Tibial nerve (tissue), 4 donors: Measurements from ENCODE around the gene CLTCL1. TPM values are rescaled to one million over a fixed set of nuclear protein-coding genes. Genes with fewer than 3 reads are reported as not detected.
"Not testable (repeated sequence)": the region's sequence is repeated elsewhere in the genome, so short reads cannot be mapped to it uniquely, and the experiment has no call there.

Experiments
- DNase-seq, 2 donors: peaks; one replicate each; pipeline ENCODE4 v3.0.0-alpha.2; 2019; ENCODE audit warnings: low spot score in 2 of 2
- H3K27ac ChIP-seq, 4 donors: fragments of 200-600 bp; sonication (generic) in 3 of 4; one replicate each; pipeline ENCODE4 v1.5.1; 2017 to 2019; ENCODE audit warnings: mild to moderate bottlenecking in 1 of 4
- H3K27me3 ChIP-seq, 2 donors: fragments of 200-600 bp; sonication (generic) in 1 of 2; one replicate each; pipeline versions ENCODE4 v1.5.1 to v1.6.0; 2017 to 2019
- H3K36me3 ChIP-seq, 3 donors: fragments of 200-600 bp; sonication (generic); one replicate each; pipeline ENCODE4 v1.5.1; 2018 to 2019
- H3K4me1 ChIP-seq, 4 donors: fragments of 200-600 bp; sonication (generic) in 3 of 4; one replicate each; pipeline ENCODE4 v1.5.1; 2017 to 2019
- H3K4me3 ChIP-seq, 4 donors: fragments of 200-600 bp; sonication (generic) in 3 of 4; one replicate each; pipeline ENCODE4 v1.5.1; 2017 to 2019; ENCODE audit warnings: mild to moderate bottlenecking in 1 of 4, moderate library complexity in 1 of 4
- H3K9me3 ChIP-seq, 4 donors: fragments of 200-600 bp; sonication (generic) in 3 of 4; one replicate each; pipeline ENCODE4 v1.5.1; 2017 to 2019
- EP300 ChIP-seq, 2 donors: sonication (generic); formaldehyde crosslinking; IDR thresholded peaks; one replicate each; pipeline ENCODE4 v1.6.1; 2017; ENCODE audit warnings: antibody characterized with exemption in 2 of 2, mild to moderate bottlenecking in 1 of 2
- POLR2A ChIP-seq, 2 donors: fragments of 450-650 bp; IDR thresholded peaks; one replicate each; pipeline ENCODE4 v1.6.1; 2017; ENCODE audit warnings: antibody characterized with exemption in 2 of 2, mild to moderate bottlenecking in 2 of 2, moderate library complexity in 2 of 2
- WGBS, 2 donors: methylation state at CpG; one replicate each; pipeline ENCODE4 v1.1.5; 2018; 5-methylcytosine and 5-hydroxymethylcytosine counted together
- total RNA-seq, 4 donors: library from RNA; depleted of rRNA; stranded (reverse); fragments of >200 nt; gene quantifications; one replicate each; pipeline ENCODE4 v1.1.0, GENCODE V29; 2016
- TF ChIP-seq, protein P1 (sequence below), 5 experiments: fragments of 200-600 bp in 3 of 5; fragments of 450-650 bp in 2 of 5; sonication (generic) in 3 of 5; IDR thresholded peaks; one replicate each; pipeline ENCODE4 v1.5.1; 2016 to 2019; ENCODE audit warnings: antibody characterized with exemption in 5 of 5, mild to moderate bottlenecking in 3 of 5, moderate library complexity in 2 of 5

Gene CLTCL1
- total RNA-seq, 4 donors from 2014 or later, result 22.6 to 35.9 (median 26.8) TPM

DNA sequence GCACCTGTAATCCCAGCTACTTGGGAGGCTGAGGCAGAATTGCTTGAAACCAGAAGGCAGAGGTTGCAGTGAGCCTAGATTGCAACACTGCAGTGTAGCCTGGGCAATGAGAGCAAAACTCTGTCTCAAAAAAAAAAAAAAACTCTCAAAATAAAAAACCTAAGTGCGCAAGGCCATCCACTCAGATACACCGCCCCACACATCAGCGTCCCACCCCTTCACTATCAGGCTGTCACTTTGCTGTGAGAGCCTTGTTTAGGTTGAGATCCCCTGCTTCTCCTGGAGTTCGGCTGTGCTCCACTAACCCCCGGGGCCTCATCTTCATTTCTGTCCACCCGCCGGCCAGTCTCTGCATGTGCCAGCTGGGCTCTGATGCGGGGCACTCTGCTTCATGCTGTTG, 125.1 kb downstream of the CLTCL1 start:
- H3K27me3 ChIP-seq, result peaks cover 0 to 65% of the 10 kb centered on the region in 2 donors
- TF ChIP-seq, protein P1, sequence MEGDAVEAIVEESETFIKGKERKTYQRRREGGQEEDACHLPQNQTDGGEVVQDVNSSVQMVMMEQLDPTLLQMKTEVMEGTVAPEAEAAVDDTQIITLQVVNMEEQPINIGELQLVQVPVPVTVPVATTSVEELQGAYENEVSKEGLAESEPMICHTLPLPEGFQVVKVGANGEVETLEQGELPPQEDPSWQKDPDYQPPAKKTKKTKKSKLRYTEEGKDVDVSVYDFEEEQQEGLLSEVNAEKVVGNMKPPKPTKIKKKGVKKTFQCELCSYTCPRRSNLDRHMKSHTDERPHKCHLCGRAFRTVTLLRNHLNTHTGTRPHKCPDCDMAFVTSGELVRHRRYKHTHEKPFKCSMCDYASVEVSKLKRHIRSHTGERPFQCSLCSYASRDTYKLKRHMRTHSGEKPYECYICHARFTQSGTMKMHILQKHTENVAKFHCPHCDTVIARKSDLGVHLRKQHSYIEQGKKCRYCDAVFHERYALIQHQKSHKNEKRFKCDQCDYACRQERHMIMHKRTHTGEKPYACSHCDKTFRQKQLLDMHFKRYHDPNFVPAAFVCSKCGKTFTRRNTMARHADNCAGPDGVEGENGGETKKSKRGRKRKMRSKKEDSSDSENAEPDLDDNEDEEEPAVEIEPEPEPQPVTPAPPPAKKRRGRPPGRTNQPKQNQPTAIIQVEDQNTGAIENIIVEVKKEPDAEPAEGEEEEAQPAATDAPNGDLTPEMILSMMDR (IDR thresholded peaks at IDR 0.05), result no peak
- TF ChIP-seq EP300 (IDR thresholded peaks at IDR 0.05) (no peak), POLR2A (IDR thresholded peaks at IDR 0.05) (no peak)
- no peak overlapping the region for H3K27ac ChIP-seq
- peaks cover 0 to 11% (median 0%) of the 10 kb centered on the region in 4 donors for H3K9me3 ChIP-seq
- H3K36me3 ChIP-seq, result no peaks in the 10 kb centered on the region
- no peak for DNase-seq
- 80 to 82% methylated on average over 8 of the region's 8 CpGs for WGBS, 2 donors
- H3K4me3 ChIP-seq, result no peak overlapping the region
- H3K4me1 ChIP-seq, result peaks cover 0 to 24% (median 17%) of the 10 kb centered on the region in 4 donors

DNA sequence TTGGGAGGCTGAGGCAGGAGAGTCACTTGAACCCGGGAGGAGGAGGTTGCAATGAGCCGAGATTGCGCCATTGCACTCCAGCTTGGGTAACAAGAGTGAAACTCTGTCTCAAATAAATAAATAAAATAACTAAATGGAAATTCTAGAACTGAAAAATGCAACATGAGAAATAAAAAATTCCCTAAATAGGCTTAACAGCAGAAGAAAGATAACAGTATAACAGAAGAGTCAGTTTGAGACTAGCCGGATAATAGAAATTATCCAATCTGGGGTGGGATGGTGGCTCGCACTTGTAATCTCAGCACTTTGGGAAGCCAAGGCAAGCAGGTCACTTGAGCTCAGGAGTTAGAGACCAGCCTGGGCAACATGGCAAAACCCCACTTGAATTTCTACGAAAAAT, 127.1 kb downstream of the CLTCL1 start:
- peaks cover 0 to 11% (median 0%) of the 10 kb centered on the region in 4 donors for H3K9me3 ChIP-seq
- TF ChIP-seq POLR2A (IDR thresholded peaks at IDR 0.05) (no peak), EP300 (IDR thresholded peaks at IDR 0.05) (no peak)
- TF ChIP-seq, protein P1 (IDR thresholded peaks at IDR 0.05), result no peak
- 92 to 96% methylated on average over 6 of the region's 6 CpGs for WGBS, 2 donors
- H3K4me3 ChIP-seq, result no peak overlapping the region
- DNase-seq, result no peak
- peaks cover 0 to 60% of the 10 kb centered on the region in 2 donors for H3K27me3 ChIP-seq
- H3K36me3 ChIP-seq, result no peaks in the 10 kb centered on the region
- H3K4me1 ChIP-seq, result peaks cover 0 to 7% (median 3%) of the 10 kb centered on the region in 4 donors
- H3K27ac ChIP-seq, result no peak overlapping the region

DNA sequence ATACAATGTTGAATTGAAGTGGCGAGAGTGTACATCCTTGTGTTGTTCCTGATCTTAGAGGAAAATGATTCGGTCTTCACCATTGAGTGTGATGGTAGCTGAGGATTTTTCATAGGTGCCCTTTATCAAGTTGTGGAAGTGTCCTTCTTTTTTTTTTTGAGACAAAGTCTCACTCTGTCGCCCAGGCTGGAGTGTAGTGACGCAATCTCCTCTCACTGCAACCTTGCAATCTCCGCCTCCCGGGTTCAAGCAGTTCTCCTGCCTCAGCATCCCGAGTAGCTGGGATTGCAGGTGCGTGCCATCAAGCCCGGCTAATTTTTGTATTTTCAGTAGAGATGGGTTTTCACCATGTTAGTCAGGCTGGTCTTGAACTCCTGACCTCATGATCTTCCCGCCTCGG, 132.9 kb downstream of the CLTCL1 start:
- H3K27me3 ChIP-seq, result peaks cover 0 to 20% of the 10 kb centered on the region in 2 donors
- not testable (repeated sequence) for H3K27ac ChIP-seq, H3K4me1 ChIP-seq, H3K4me3 ChIP-seq, H3K9me3 ChIP-seq, DNase-seq, H3K36me3 ChIP-seq
- 87 to 90% methylated on average over 11 of the region's 11 CpGs for WGBS, 2 donors

DNA sequence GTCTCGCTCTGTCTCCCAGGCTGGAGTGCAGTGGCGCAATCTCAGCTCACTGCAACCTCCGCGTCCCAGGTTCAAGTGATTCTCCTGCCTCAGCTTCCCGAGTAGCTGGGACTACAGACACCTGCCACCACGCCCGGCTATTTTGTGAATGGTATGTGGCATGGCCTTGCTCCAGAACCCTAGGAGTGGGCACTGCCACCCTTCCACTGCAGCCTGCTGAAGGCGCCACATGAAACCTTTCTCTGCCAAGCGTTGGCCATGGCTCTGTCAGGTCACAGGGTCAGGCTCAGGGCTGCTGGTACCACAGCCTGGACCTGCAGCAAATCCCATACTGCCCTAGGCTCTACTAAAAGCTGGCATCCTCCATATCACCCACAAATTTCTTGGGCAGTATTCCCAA, 135.4 kb downstream of the CLTCL1 start:
- 89 to 90% methylated on average over 9 of the region's 9 CpGs for WGBS, 2 donors
- peaks cover 0 to 29% of the 10 kb centered on the region in 2 donors for H3K27me3 ChIP-seq
- not testable (repeated sequence) for H3K4me3 ChIP-seq

DNA sequence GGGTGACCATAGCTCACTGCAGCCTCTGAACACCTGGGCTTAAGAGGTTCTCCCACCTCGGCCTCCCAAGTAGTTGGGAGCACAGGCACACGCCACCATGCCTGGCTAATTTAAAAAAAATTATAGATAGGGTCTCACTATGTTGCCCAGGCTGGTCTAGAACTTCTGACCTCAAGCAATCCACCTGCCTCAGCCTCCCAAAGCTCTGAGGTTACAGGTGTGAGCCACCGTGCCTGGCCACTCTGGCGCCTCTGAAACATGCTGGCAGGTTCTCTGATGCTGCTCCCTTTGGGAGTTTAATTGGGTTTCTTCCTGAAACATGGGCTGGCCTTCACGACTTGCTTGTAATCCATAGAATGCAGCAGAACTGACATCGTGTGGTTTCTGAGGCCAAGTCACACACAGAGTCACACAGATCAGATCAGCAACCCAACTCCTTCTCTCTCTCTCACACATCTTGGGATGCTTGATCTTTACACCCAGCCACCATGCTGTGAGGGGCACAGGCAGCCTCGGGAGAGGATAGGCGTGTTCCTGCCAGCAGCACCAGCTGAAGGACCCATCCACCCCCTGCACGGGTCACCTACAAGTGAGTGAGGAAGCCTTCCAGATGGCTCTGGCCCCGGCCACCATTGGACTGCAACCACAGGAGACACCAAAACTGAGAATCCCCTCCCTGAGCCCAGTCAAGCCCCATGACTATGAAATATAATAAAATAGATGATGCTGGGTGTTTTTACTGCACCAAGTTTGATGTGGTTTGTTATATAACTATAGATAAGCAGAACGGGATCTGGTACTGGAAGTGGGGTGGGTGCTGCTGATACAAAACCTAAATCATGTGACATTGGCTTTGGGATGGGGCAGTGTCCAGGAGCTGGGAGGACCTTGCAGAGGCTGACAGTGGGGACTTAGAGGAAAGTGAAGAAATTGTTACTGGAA, 138.3 kb downstream of the CLTCL1 start:
- H3K4me3 ChIP-seq, result no peak overlapping the region
- no peak for DNase-seq
- no peak overlapping the region for H3K27ac ChIP-seq
- peaks cover 0 to 50% of the 10 kb centered on the region in 2 donors for H3K27me3 ChIP-seq
- TF ChIP-seq, protein P1 (IDR thresholded peaks at IDR 0.05), result no peak
- TF ChIP-seq POLR2A (IDR thresholded peaks at IDR 0.05) (no peak), EP300 (IDR thresholded peaks at IDR 0.05) (no peak)
- H3K36me3 ChIP-seq, result no peaks in the 10 kb centered on the region
- peaks cover 0 to 5% (median 0%) of the 10 kb centered on the region in 4 donors for H3K9me3 ChIP-seq
- peaks cover 0 to 18% (median 4%) of the 10 kb centered on the region in 4 donors for H3K4me1 ChIP-seq
- 71 to 72% methylated on average over 11 of the region's 11 CpGs for whole genome bisulfite sequencing, 2 donors

More for the DNA sequence above, 135.4 kb downstream of the CLTCL1 start:
- H3K36me3 ChIP-seq, H3K27ac ChIP-seq, DNase-seq, H3K9me3 ChIP-seq, H3K4me1 ChIP-seq: not testable (repeated sequence)
